Trophoblast cell (in vitro differentiated cells and primary cell): Measurements from ENCODE around the gene STUB1.
A peak's percentile ranks its signal among the peaks of the same experiment; 100 is the strongest.
"Not testable (repeated sequence)": the region's sequence is repeated elsewhere in the genome, so short reads cannot be mapped to it uniquely, and the experiment has no call there.

Experiments used
- DNase-seq, 2 donors: peaks; one replicate each; pipeline ENCODE4 v3.0.0-alpha.2; 2016
- H2AFZ ChIP-seq: 2 replicates; pipeline ENCODE4 v1.6.1; 2013; ENCODE audit warnings: low read length, moderate library complexity, mild to moderate bottlenecking; ENCODE audit not compliant: insufficient read depth, poor library complexity
- H2AK5ac ChIP-seq: 2 replicates; pipeline ENCODE4 v1.6.1; 2013; ENCODE audit warnings: mild to moderate bottlenecking, low read length
- H2BK120ac ChIP-seq: 2 replicates; pipeline ENCODE4 v1.6.1; 2013; ENCODE audit warnings: low read length, mild to moderate bottlenecking, moderate library complexity; ENCODE audit not compliant: insufficient read depth, poor library complexity
- H2BK12ac ChIP-seq: 2 replicates; pipeline ENCODE4 v1.6.1; 2013; ENCODE audit warnings: mild to moderate bottlenecking, low read length, moderate library complexity
- H2BK5ac ChIP-seq: 2 replicates; pipeline ENCODE4 v1.6.1; 2013; ENCODE audit warnings: low read length, low read depth, moderate library complexity, mild to moderate bottlenecking; ENCODE audit not compliant: poor library complexity
- H3K14ac ChIP-seq: 2 replicates; pipeline ENCODE4 v1.6.1; 2013; ENCODE audit warnings: mild to moderate bottlenecking, low read length
- H3K18ac ChIP-seq: 2 replicates; pipeline ENCODE4 v1.6.1; 2013; ENCODE audit warnings: mild to moderate bottlenecking, low read length
- H3K23ac ChIP-seq: 2 replicates; pipeline ENCODE4 v1.6.1; 2013; ENCODE audit warnings: low read length
- H3K27ac ChIP-seq: 2 replicates; pipeline ENCODE4 v1.5.1; 2013; ENCODE audit warnings: low read depth, mild to moderate bottlenecking, inconsistent platforms, low read length, moderate library complexity
- H3K27me3 ChIP-seq: 2 replicates; pipeline ENCODE4 v1.6.1; 2013; ENCODE audit warnings: inconsistent platforms, mild to moderate bottlenecking, low read length, moderate library complexity; ENCODE audit not compliant: insufficient read depth
- H3K36me3 ChIP-seq, 2 experiments: 1 replicate in 1 of 2; 2 replicates in 1 of 2; pipeline ENCODE4 v1.6.1; 2013; ENCODE audit warnings: low read length in 2 of 2, mild to moderate bottlenecking in 2 of 2, moderate library complexity in 1 of 2; ENCODE audit not compliant: insufficient read depth in 2 of 2, control insufficient read depth in 1 of 2
- H3K4ac ChIP-seq: 2 replicates; pipeline ENCODE4 v1.6.1; 2013; ENCODE audit warnings: low read depth, mild to moderate bottlenecking, low read length, moderate library complexity
- H3K4me1 ChIP-seq, 2 experiments: 1 replicate in 1 of 2; 2 replicates in 1 of 2; pipeline ENCODE4 v1.6.1; 2013; ENCODE audit warnings: low read length in 2 of 2, mild to moderate bottlenecking in 2 of 2, moderate library complexity in 1 of 2; ENCODE audit not compliant: insufficient read depth in 2 of 2, control insufficient read depth in 1 of 2
- H3K4me2 ChIP-seq: 2 replicates; pipeline ENCODE4 v1.6.1; 2013; ENCODE audit warnings: inconsistent platforms, mild to moderate bottlenecking, low read length, moderate library complexity
- H3K4me3 ChIP-seq: 2 replicates; pipeline ENCODE4 v1.5.1; 2013; ENCODE audit warnings: mild to moderate bottlenecking, low read depth, low read length, inconsistent platforms
- H3K79me1 ChIP-seq: one replicate; pipeline ENCODE4 v1.6.1; 2013; ENCODE audit warnings: low read length
- H3K79me2 ChIP-seq: 2 replicates; pipeline ENCODE4 v1.6.1; 2013; ENCODE audit warnings: low read length, mild to moderate bottlenecking; ENCODE audit not compliant: control insufficient read depth, insufficient read depth, poor library complexity
- H3K9ac ChIP-seq: 2 replicates; pipeline ENCODE4 v1.6.1; 2013; ENCODE audit warnings: mild to moderate bottlenecking, low read length
- H3K9me3 ChIP-seq: 2 replicates; pipeline ENCODE4 v1.6.1; 2013; ENCODE audit warnings: low read depth, mild to moderate bottlenecking, control low read depth, inconsistent platforms, low read length; ENCODE audit not compliant: insufficient read depth
- H4K12ac ChIP-seq: 2 replicates; pipeline ENCODE4 v1.6.1; 2013; ENCODE audit warnings: low read depth, mild to moderate bottlenecking, low read length, moderate library complexity
- H4K8ac ChIP-seq: 2 replicates; pipeline ENCODE4 v1.6.1; 2013; ENCODE audit warnings: low read depth, mild to moderate bottlenecking, low read length, moderate library complexity
- H4K91ac ChIP-seq: one replicate; pipeline ENCODE4 v1.6.1; 2013; ENCODE audit warnings: low read depth, mild to moderate bottlenecking, low read length, moderate library complexity
- WGBS: extraction: QIAGEN DNeasy Blood & Tissue Kit; methylation state at CpG from one replicate; pipeline ENCODE4 v1.1.7; 2013; ENCODE audit warnings: missing lambda C conversion rate; ENCODE audit not compliant: insufficient read length, insufficient coverage; ENCODE audit errors: extremely low coverage; 5-methylcytosine and 5-hydroxymethylcytosine counted together

The STUB1 gene

DNA sequence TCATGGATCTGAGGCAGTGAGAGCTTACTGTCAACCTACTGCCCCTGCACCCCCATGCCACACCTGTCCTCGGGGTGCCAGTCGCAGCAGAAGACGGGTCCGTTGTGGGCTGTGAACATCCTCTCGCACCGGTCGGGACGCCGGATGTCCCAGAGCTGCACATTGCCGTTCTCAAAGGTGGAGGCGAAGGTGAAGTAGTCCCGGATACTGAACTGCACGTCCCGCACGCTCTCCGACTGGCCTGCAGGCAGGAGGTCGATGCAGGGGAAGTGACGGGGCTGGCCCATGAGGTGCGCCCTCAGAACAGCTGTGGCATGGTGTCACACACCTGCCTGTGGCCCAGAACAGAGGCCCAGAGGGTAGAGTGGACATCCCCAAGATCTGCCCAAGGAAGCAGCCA lies 7.3 kb downstream of the STUB1 start:
- Histone ChIP-seq H3K9me3 (peaks cover 6% of the 10 kb centered on the region), H4K91ac (no peak overlapping the region), H3K4me2 (no peak overlapping the region), H3K27ac (no peak overlapping the region), H3K9ac (no peak overlapping the region), H2AK5ac (no peak overlapping the region), H4K12ac (no peak overlapping the region), H3K27me3 (no peaks in the 10 kb centered on the region), H3K18ac (no peak overlapping the region), H3K4me1 (peaks cover 17 to 26% of the 10 kb centered on the region in 2 experiments), H3K14ac (no peak overlapping the region), H3K79me1 (peaks cover 11% of the 10 kb centered on the region), H2AFZ (no peak overlapping the region), H3K79me2 (peaks cover 8% of the 10 kb centered on the region), H3K4ac (no peak overlapping the region), H4K8ac (no peak overlapping the region), H2BK5ac (no peak overlapping the region), H3K36me3 (peaks cover 39% of the 10 kb centered on the region in 2 experiments), H3K23ac (no peak overlapping the region), H3K4me3 (peak overlapping the region; percentile 18), H2BK120ac (no peak overlapping the region), H2BK12ac (no peak overlapping the region)
- WGBS: no CpG with 5 or more reads among the region's 19 CpGs
- DNase-seq: no peak

DNA sequence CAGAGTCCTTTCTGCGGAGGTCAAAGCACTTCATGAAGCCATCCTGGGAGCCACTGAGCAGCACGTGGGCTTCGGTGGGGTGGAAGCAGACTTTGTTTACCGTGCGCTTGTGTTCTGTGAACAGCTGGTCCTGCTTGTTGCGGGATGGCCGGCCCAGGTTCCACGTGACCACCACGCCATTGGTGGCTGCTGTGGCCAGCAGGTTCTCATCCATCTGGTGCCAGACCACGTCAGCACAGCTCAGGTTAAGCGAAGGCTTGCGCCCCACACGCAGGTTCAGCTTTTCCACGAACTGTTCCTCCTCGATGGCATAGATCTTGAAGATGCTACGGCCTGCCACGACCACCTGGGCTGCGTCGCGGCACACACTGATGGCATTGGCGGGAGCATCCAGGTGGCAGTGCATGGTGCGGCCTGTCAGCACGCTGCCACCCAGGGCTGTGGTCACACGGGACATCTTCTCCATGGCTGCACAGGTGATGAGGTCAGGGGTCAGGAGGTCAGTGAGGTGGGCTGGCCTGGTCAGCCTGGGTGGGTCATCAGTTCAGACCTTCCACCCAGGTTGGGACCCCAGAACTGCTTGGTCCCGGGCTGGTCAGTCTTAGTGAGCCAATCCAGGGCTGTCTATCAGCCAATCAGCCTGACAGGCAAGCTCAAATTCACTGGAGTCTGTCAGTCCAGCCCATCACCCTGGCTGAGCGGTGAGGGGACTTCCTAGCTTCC lies 9.1 kb downstream of the STUB1 start:
- Histone ChIP-seq H3K27ac (no peak overlapping the region), H4K91ac (peak overlapping the region; percentile 62)

DNA sequence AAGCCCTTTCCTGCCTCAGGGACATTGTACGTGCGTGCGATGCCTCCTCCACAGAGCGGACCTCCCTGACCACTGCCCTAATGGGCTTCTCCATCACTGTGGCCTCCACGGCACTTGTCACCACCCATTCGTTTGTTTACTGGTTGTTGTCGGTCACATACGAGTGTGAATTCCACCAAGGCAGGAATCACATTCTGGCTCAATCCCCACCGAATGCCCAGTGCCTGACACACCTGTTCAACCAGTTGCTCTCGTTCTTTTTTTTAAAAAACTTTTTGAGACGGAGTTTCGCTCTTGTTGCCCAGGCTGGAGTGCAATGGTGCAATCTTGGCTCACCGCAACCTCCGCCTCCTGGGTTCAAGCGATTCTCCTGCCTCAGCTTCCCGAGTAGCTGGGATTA lies 11.0 kb downstream of the STUB1 start:
- Histone ChIP-seq H3K36me3 (peaks cover 15 to 17% of the 10 kb centered on the region in 2 experiments), H2AK5ac (peak overlapping the region; percentile 23), H3K27me3 (peaks cover 31% of the 10 kb centered on the region), H3K9me3 (peaks cover 15% of the 10 kb centered on the region), H4K8ac (peak overlapping the region; percentile 92), H3K4me1 (peaks cover 11 to 21% of the 10 kb centered on the region in 2 experiments)
- H4K91ac ChIP-seq, H3K14ac ChIP-seq, H3K4ac ChIP-seq, H2BK12ac ChIP-seq, H4K12ac ChIP-seq, H3K4me3 ChIP-seq, H3K4me2 ChIP-seq, H3K79me2 ChIP-seq, H2AFZ ChIP-seq, H2BK5ac ChIP-seq, H3K9ac ChIP-seq, H3K23ac ChIP-seq, H2BK120ac ChIP-seq, H3K79me1 ChIP-seq, H3K18ac ChIP-seq, H3K27ac ChIP-seq: not testable (repeated sequence)
- peak; percentile 81 to 95 for DNase-seq
- WGBS: no CpG with 5 or more reads among the region's 16 CpGs

More for the DNA sequence above, 9.1 kb downstream of the STUB1 start:
- Histone ChIP-seq H3K9ac (peak overlapping the region; percentile 83), H2BK120ac (no peak overlapping the region), H4K8ac (peak overlapping the region; percentile 92), H3K4me1 (peaks cover 11 to 17% of the 10 kb centered on the region in 2 experiments), H3K79me1 (peaks cover 8% of the 10 kb centered on the region), H3K27me3 (peaks cover 13% of the 10 kb centered on the region), H3K9me3 (peaks cover 7% of the 10 kb centered on the region), H4K12ac (peak overlapping the region; percentile 82), H3K18ac (peak overlapping the region; percentile 4), H3K23ac (no peak overlapping the region), H3K4me2 (peak overlapping the region; percentile 82), H2BK12ac (no peak overlapping the region), H3K36me3 (peaks cover 29% of the 10 kb centered on the region in 2 experiments), H3K4ac (no peak overlapping the region), H2BK5ac (no peak overlapping the region), H3K14ac (peak overlapping the region; percentile 43), H2AK5ac (peak overlapping the region; percentile 25), H3K79me2 (peaks cover 4% of the 10 kb centered on the region), H2AFZ (peak overlapping the region; percentile 24), H3K4me3 (peak overlapping the region; percentile 80)
- WGBS: no CpG with 5 or more reads among the region's 26 CpGs
- DNase-seq: no peak

DNA sequence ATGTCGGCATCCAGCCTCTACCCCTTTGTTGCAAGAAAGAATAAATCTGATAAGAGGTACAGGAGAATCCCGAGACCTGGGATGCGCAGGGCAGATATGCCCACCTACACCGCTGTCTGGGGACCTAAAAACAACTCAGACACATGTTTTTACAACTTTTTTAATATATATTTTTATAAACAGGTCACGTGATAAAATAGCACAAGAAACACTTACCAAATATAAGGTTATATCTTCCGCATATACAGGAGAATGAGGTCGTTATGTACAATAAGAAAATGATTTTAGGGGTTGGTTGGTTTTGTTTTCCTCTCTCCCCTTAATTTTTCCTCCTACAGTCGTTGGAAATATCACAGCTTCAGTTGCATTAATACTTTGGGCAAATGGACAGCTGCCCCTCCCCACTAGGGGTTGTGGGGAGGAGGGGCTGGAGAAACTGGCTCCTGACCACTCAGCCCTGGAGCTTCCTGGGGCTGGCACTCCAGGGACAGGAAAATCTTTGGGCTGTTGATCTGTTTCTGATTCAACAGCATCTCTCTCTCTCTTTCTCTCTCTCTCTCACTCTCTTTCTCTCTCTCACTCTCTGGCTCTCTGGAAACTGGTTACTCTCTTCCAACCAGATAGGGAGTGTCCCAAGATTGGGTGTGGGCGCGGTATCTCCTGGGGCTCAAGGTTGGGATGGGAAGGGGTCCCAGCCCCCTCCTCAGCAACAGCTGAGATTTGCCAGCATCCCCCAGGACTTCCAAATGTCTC lies 12.3 kb downstream of the STUB1 start:
- Histone ChIP-seq H3K9ac (no peak overlapping the region), H3K79me2 (peaks cover 4% of the 10 kb centered on the region), H3K36me3 (peaks cover 2 to 4% of the 10 kb centered on the region in 2 experiments), H3K27me3 (peaks cover 33% of the 10 kb centered on the region), H3K23ac (no peak overlapping the region), H2BK5ac (no peak overlapping the region), H3K14ac (no peak overlapping the region), H4K12ac (no peak overlapping the region), H3K4ac (no peak overlapping the region), H4K91ac (no peak overlapping the region), H3K18ac (no peak overlapping the region), H3K4me1 (peaks cover 11 to 21% of the 10 kb centered on the region in 2 experiments), H3K27ac (no peak overlapping the region), H2BK12ac (no peak overlapping the region), H2AK5ac (no peak overlapping the region), H3K4me2 (no peak overlapping the region), H2BK120ac (no peak overlapping the region), H3K9me3 (peaks cover 16% of the 10 kb centered on the region), H2AFZ (no peak overlapping the region), H3K4me3 (no peak overlapping the region), H3K79me1 (peaks cover 5% of the 10 kb centered on the region), H4K8ac (no peak overlapping the region)
- WGBS: no CpG with 5 or more reads among the region's 10 CpGs
- DNase-seq: no peak
